GM21737 (cell line): ENCODE measurements around the gene FEM1C.
A peak's percentile ranks its signal among the peaks of the same experiment; 100 is the strongest.

ENCODE experiments used
- ATAC-seq: cut with Tn5 transposase; IDR thresholded peaks from one replicate; pipeline ENCODE4 v1.9.1; 2021; ENCODE audit warnings: mild to moderate bottlenecking, moderate library complexity; ENCODE audit not compliant: unreplicated experiment

The FEM1C gene

GRCh38 chr5:115557667-115558387 is 13.3 kb upstream of the FEM1C start:
- ATAC-seq = no peak

GRCh38 chr5:115556276-115556675 is 11.7 kb upstream of the FEM1C start:
- ATAC-seq = no peak

- ATAC-seq = no peak
These were observed 10.6 kb upstream of the FEM1C start for GRCh38 chr5:115555084-115555633.

- no peak for ATAC-seq
These were observed 8.5 kb upstream of the FEM1C start for GRCh38 chr5:115553082-115553481.

- ATAC-seq = no peak
These were observed 6.8 kb upstream of the FEM1C start for GRCh38 chr5:115551415-115551814.

GRCh38 chr5:115549154-115549553 is 4.6 kb upstream of the FEM1C start:
- peak; percentile 21 for ATAC-seq

GRCh38 chr5:115548683-115549082 is 4.1 kb upstream of the FEM1C start:
- ATAC-seq = no peak

GRCh38 chr5:115545351-115545882 is 842 bp upstream of the FEM1C start:
- no peak for ATAC-seq

GRCh38 chr5:115544043-115544435 is 536 bp downstream of the FEM1C start:
- ATAC-seq = peak; percentile 11

- peak; percentile 26 for ATAC-seq
These were observed 1.1 kb downstream of the FEM1C start for GRCh38 chr5:115543365-115544042.

- no peak for ATAC-seq
These were observed 1.8 kb downstream of the FEM1C start for GRCh38 chr5:115542651-115543364.

GRCh38 chr5:115542086-115542485 is 2.5 kb downstream of the FEM1C start:
- no peak for ATAC-seq

- no peak for ATAC-seq
These were observed 3.0 kb downstream of the FEM1C start for GRCh38 chr5:115541611-115542010.

- no peak for ATAC-seq
These were observed 9.0 kb downstream of the FEM1C start for GRCh38 chr5:115535479-115536035.

- ATAC-seq = no peak
These were observed 12.1 kb downstream of the FEM1C start for GRCh38 chr5:115532517-115532916.

- no peak for ATAC-seq
These were observed 12.7 kb downstream of the FEM1C start for GRCh38 chr5:115531787-115532367.

- ATAC-seq = no peak
These were observed 13.2 kb downstream of the FEM1C start for GRCh38 chr5:115531380-115531779.

- no peak for ATAC-seq
These were observed 14.1 kb downstream of the FEM1C start for GRCh38 chr5:115530426-115530825.

GRCh38 chr5:115526604-115527003 is 18.0 kb downstream of the FEM1C start:
- no peak for ATAC-seq

- ATAC-seq = no peak
These were observed 20.3 kb downstream of the FEM1C start for GRCh38 chr5:115524199-115524847.
